GM18873 (cell line): ENCODE measurements around the gene HS1BP3.

Source experiments
- ATAC-seq: cut with Tn5 transposase; IDR thresholded peaks from one replicate; pipeline ENCODE4 v1.9.1; 2021; ENCODE audit warnings: mild to moderate bottlenecking, moderate library complexity, moderate number of reproducible peaks; ENCODE audit not compliant: unreplicated experiment, low FRiP score

The HS1BP3 gene, protein sequence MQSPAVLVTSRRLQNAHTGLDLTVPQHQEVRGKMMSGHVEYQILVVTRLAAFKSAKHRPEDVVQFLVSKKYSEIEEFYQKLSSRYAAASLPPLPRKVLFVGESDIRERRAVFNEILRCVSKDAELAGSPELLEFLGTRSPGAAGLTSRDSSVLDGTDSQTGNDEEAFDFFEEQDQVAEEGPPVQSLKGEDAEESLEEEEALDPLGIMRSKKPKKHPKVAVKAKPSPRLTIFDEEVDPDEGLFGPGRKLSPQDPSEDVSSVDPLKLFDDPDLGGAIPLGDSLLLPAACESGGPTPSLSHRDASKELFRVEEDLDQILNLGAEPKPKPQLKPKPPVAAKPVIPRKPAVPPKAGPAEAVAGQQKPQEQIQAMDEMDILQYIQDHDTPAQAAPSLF

DNA sequence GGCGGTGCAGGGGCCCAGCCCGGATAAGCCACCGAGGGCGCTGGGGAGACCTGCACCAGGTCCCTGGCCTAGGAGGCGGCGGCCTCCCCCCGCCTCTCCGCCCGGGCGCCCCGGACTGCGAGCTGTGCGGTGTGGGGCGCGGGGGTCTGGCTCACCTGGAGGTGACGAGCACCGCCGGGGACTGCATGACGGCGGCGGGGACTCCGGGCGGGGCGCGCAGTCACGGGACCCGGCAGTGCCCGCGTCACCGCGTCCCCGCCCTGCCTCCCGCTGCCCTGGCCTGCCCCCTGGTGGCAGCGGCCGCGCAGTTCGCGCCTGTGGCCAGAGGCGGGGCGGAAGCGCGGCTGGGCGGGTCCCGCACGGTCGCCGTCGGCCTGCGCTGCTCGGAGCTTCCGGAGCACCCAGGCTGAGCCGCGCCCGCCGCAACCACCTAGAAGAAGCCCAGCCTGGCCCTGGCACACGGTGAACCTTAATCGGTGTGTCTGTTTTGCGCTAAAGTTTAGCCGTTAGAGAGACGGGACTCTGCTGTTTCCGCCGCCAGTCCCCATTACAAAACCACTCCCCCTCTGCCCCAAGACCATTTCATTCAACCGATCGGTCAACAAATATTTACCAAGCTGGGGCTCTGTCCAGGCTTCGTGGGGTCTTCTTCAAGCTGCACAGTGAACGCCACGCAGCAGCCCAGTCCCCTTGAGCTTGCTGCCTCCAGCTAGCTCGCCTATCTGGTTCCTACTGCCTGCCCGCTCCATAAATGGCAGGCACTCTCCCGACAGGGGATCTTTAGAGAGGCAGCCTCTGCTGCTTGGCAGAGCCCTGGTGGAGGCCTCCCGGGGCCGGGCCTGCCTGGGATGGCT lies at the start of gene HS1BP3:
TSS of gene HS1BP3 (minus strand) at position 222 of the 854 bp plus-strand sequence. CDS start at position 187, 35 bp downstream.
- peak; percentile 81 for ATAC-seq

DNA sequence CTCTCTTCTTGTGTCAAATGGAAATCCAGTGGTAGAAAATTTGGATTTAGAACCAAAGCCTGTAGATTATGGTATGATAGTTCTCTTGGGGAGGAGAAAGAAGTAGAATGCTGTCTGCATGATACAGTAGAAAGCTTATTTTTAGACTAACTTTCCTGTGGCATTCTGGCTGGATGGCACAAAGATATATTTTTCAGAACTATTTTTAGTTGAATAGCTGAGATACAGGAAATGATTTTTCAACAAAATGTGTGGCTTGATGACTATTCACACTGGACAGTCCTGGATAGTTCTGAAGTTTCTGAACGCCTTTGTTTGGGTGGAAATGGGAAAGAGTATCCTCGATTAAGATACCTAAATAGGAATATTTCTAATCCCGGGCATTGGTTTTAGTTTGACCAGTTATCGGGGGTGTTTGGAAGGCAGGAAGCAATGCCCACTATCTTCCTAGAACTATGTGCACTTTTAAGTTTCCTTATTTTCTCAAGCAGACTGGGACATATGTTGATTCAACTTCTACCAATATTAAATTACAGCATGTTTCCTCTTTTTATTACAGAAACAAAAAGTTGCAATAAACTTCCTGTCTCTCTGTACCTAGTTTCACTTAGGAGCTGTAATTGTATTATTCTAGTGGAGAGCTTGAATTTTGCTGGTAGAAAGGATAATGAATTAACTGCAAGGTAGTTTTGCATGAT lies 48.2 kb upstream of the HS1BP3 start:
- ATAC-seq: no peak

DNA sequence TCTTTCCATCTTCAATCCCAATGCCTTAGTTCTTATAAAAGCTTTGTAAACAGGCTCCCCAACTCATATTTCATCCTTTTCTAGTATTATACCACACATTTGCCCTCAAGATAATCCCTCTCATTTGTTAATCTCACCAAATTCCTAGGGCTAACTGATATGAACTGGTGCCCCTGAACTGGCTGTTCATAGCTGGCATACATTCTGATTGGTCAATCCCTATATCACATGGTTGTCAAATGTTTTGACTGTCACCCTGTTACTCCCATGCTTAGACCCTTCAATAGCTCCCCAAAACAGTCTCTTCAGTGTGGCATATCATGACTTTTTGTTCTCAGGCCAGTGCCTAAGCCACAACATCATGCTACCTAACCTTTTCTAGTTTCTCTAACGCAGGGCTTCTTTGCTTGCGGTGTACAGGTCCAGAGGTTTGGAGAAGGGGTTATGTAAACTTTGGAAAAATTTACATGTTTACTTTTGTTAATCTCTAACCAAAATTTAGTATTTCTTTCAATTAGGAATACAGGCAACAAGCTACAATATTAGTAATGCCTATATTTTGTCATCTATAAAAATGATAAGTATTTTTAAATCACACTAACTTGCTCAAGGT lies 46.5 kb upstream of the HS1BP3 start:
- ATAC-seq: no peak

DNA sequence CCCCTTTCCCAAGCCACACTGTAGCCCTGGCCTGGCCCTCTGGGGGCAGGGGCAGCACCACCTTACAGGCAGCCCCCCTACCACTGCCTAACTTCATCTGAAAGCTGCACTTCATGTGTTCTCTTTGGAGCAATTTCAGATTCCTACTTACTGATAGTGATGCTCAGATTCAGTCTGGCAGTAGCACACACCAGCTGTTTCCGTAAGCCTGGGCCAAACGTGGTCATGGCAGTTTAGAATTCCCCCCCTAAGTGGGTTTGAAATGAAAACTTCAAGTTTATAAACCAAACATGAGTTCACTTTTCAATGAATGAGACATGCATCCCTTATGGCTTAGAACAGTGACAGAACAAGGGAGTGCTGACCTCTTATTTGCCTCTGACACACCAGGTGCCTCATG lies 45.5 kb upstream of the HS1BP3 start:
- ATAC-seq: no peak

DNA sequence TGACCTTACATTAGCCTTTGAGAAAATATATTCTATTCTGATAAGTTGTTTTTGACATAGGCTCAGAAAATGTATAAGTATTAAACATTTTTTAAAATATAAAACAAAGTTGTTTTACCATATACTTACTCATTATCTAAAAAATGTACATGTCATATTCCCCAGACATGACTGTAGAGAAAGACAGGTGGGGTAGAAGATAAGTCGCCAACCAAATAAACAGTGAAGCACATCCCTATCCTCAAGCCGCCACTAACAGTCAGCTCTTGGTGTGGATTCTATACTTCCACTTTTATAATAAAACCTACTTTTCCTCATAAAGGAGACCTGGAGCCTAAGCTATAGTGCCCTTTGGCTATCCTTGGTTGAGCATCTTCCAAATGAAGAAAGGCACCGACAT lies 42.4 kb upstream of the HS1BP3 start:
- ATAC-seq: no peak

DNA sequence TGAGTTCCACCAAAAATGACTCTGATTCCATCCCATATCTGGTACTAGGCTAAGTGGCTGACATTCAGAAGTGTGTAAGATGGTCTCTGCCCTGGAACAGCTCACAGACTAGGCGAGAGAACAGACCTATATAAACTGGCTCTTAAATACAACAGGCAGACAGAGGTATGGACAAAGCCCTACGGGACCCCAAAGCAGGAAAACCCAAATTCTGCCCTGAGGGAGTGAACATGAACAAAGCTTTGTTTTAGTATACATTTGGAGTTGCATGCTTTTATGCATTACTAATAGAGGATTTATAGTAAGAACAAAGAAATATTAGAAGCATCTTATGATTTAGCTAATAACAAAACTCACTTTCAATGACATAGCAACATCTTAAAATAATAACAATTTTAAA lies 41.2 kb upstream of the HS1BP3 start:
- ATAC-seq: no peak

DNA sequence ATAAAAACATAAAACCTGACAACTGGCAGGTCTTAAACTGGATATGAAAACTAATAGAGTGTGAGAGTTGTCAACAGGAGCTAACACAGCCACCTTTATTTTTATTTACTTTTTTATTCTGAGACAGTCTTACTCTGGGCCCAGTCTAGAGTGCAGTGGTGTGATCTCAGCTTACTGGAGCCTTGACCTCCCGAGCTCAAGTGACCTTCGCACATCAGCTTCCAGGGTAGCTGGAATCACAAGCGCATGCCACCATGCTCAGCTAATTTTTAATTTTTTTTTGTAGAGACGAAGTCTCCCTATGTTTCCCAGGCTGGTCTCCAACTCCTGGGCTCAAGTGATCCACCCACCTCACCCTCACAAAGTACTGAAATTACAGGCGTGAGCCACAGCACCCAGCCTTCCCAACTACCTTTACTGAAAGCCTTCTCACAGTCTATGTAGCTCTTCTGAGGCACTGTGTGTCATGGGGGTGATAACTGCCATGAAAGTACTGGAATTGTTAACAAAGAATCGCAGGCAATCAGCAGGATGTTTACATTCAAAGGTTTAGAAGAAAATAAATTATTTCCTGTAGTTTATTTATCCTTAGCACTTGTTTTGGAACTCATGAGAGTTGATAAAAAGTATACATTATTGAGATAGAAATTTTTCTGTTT lies 40.3 kb upstream of the HS1BP3 start:
- no peak for ATAC-seq

DNA sequence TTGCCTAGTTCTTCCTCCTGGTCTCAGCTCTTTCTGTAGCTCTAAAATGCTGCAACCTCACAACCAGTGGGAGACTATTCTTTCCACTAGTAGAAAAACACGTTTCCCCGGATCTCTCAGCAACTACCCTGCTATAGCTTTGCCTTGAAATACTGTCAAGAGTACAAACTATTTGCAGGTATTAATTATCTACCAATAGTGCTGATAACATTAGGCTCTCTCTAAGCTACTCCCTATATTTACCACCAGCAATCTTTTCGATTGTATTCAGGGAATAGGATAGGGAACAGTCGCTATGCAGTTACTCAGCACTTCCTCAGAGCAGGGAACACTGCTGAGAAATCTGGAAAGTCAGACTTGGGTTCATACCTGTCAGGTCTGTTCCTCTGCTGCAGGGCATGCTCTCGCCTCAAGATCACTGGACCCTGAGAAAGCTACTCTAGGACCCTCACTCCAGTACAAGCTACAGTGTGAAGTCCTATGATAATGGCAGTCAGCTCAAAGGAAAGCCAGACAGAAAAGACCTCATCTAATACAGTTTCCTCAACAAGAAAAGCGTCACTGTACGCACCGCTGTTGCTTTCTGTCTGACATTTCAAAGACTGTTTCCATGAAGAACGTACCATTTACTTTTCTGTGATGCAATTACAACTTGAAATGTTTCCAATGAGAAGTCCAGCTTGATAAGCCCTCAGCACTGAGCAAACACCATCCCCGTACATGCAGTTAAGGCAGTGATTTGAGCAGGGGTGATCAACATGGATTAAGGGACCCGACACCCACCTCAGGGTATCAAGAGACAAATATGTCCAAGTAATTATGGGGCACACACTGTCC lies 38.7 kb upstream of the HS1BP3 start:
- ATAC-seq: no peak

DNA sequence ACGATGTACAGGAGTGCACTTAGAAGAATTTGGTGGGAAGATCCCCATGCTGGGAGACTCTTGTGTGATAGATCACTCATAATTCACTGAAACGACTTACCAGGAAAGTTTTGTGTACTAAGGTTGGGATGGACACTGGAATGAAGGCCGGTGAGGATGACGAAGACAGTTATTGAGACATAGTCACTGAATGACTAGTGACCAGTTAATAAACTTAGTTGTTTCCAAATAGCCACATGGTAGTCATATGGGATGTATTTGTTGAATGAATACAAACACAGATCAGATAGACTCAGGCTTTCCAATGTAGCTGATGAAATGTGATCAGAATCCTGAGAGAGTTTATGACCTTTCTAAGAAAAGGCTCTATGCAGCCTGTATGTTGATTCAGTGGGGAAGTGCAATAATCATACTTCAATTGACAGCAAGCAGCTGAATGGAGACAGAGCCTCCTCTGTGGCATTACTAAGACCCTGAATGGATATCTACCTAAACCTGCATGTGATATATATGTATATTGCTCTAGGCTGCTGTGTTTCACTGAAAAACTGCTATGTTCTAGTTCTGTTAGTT lies 36.4 kb upstream of the HS1BP3 start:
- ATAC-seq: no peak

DNA sequence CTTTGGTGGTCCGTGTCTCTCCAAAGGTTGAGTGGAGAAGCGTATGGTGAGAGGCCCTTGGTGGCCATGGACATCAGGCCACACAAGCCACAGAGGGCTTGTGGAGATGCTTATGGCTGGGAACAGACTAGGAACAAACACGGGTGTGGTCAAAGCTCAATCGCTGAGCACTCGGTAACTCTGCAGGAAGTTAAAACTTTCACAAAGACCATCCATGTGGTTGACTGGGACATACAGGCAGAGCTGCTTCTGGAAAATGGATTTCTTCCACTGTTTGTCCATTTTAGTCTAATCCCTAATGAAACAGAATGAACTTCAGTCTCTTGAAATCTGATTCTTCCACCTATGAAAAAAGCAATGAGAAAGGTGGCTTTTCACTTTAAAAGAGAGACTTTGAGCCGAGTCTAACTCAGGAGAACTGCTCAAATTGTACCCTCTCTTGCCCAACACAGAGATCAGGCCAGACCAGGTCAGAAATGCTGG lies 33.7 kb upstream of the HS1BP3 start:
- ATAC-seq: no peak

DNA sequence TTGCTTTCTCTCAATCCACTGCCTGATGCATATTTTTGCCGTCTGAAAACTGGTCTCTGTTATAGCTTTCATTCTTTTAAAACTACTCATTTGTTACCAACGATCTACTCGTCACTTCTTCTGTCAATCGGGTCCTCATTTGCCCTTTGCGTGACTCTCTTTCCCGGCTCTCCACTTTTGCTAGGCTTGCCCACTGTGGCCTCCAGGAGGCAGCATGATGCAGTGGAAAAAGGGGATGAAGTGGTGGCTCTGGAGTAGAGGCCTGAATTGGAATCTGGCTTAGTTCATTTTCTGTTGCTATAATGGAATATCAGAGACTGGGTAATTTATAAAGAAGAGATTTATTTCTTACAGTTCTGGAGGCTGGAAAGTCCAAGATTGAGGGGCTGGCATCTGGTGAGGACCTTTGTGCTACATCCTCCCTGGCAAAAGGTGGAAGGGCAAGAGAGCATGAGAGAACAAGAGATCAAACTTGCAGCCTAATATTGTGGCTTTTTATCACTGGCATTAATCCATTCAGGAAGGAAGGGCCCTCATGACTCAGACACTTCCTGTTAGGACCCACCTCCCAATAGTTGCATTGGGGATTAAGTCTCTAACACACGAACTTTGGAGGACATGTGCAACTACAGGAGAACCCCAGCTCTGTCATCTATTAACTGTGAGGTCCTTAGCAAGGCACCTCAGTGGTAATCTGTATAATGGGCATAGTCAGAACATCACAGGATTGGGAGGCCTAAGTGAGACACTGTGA lies 31.4 kb upstream of the HS1BP3 start:
- no peak for ATAC-seq

DNA sequence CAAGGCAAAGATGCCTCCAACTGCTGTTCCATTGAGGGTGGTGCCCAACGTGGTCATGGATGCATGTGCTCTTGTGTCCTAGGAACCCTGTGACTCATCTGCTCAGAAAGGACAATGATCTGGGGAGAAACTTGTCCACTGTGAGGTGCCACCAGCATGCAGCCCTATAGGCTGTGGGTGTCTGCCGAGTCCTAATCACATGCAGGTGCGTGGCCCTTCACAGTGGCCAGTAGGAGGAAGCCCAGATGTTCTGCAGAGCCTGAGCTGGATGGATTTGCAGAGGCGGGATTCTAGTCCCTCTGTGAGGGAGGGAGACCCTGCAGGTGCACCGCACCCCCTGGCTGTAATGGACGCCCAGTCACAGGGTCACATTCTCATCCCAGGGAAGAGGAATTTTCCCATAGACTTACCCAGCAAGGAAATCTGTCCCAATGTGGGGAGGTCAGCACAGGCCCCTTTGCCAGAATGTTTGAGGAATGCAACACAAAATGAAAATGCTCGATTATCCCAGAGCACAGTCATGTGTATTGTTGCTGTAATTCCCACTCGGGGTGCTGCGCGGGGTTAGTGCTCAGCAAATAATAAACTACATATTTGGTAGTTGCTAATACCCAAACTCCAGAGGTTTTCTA lies 30.0 kb upstream of the HS1BP3 start:
- no peak for ATAC-seq

DNA sequence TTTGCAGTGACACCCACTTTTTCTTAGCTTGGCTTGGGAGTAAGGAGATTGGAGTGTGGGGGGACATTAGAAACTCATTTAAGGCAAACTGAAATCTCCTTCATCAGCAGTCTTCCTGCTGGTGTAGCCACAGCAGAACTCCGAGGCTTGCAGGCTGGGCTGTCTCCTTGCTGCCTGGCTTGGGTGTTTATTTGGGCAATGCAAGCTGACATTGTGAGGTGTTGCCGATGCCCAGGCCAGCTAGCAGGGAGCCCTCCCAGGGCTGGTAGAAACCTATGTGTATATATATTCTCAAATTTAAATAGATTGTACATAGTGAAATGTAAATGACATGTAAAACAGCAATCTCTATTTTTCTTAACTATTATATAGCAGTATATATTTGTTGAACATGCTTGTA lies 27.9 kb upstream of the HS1BP3 start:
- ATAC-seq: no peak

DNA sequence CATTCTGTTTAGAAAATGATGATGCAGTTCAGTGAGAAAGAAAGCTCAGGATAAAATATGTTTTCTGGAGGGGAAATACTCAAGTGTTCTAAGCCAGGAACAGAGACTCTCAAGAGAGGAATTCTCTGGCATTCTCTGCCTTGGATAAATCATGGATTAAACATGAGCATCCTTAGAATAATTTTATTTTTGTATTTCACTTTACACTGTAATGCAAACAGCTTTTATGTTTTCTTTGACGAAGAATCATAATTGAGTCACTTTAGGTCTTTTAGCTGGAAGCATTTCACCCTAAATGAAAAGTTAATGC lies 27.1 kb upstream of the HS1BP3 start:
- ATAC-seq: no peak

DNA sequence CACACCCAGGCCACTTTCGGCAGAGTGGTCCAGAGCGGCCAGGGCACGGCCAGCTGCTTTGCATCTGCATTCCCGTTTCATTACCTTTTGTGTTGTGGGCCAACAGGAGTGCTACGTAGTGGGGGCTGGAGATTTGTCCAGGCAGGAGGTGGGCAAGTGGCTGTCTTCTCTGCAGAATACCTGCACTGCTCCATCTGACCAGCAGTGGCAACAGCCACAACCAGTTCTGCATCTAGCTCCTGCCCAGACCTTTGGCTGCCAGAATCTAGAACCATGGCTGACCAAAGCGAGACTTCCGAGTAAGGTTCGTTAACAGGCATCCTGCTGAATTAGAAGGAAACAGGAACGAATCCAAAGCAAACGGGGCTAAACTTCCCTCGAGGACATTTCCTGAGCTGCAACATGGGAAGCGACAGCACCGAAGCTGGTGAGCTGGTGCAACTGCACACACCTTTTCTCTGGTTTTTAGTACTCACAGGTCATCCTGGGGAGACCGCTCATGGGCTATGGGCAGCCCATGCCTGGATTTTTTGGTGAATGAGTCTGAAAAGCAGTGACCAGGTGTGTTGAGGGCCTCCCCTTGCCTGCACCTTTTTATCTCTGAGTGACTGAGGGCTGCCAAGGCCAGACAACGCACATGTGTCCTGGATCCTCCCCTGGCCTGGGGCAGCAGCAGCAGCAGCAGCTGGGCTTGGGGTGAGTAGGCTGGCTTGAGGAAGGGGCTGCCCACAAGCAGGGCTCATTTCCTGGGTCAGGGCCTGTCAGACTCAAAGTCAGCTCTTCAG lies 26.6 kb upstream of the HS1BP3 start:
- peak; percentile 27 for ATAC-seq

DNA sequence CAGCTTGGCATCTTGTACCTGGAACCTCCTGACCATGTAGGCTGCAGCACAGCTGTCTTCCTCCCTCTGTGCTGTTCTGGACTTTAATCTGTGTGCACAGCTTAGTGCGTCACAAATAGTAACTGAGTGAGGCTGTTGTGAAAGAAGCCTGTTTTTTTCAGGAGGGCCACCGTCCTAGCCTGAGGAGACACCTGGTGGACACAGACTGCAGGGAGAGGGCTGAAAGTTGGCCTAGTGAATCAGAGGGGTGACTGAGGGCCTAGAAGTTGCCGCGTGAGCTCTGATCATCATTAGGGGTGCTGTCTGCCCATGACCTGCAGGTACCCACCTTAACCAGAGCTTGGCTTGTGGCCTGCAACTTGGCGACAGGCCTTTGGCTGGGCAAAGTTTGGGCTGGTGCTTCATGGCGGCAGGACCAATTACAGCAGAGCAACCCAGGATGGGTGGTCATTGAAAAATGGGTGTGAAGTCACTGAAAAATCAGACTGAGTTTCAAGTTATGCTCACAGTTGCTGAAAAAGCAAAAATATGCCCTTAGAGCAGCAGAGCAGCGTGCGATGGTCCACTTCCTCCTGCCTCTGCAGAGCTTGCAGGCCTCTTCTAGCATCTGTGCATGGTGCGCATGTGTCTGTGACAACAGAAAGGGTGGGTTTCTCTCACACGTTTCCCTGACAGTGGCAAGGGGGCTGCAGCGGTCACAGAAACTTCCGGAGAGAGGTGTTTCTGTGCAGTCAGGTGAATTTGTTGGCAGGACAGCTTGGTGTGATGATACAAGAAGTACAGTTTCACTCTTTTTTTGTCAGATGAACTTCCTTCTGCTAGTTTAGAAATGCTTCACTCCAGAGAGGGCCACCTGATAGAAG lies 25.7 kb upstream of the HS1BP3 start:
- ATAC-seq: peak; percentile 76
